GM12878 (cell line): ENCODE results near the gene BAHD1. TPM values are rescaled to one million over a fixed set of nuclear protein-coding genes. Genes with fewer than 3 reads are reported as not detected.

ENCODE experiments used
- ATAC-seq: fragments of 200-7000 bp; cut with Tn5 transposase; 3 replicates; pipeline ENCODE4 v1.9.1; 2020; ENCODE audit warnings: mild to moderate bottlenecking, moderate library complexity
- BruUV-seq: library from RNA; stranded (reverse); fragments of 400-500 nt; replicated peaks from 2 replicates; lab custom pipeline; 2021; lab: Mats Ljungman, UMichigan
- CTCF ChIA-PET: fragments of 300-600 bp; sonication (Branson Sonifier 250); formaldehyde crosslinking; extraction: SDS; loops from one replicate; lab custom pipeline; 2021; ENCODE audit warnings: inconsistent platforms; lab: Yijun Ruan, JAX
- POLR2A ChIA-PET: fragments of 350-600 bp; formaldehyde crosslinking; extraction: SDS; loops from one replicate; lab custom pipeline; 2021; ENCODE audit warnings: inconsistent platforms; lab: Charles Lee
- RAD21 ChIA-PET: fragments of 300-600 bp; sonication (Branson Sonifier 250); formaldehyde crosslinking; loops from one replicate; lab custom pipeline; 2023; ENCODE audit warnings: antibody characterized with exemption; ENCODE audit not compliant: unreplicated experiment; lab: Charles Lee
- SMC1A ChIA-PET: fragments of 300-600 bp; sonication (Branson Sonifier 250); formaldehyde crosslinking; loops from one replicate; lab custom pipeline; 2023; ENCODE audit not compliant: unreplicated experiment, uncharacterized antibody; lab: Charles Lee
- DNase-seq: peaks from one replicate; pipeline ENCODE4 v3.0.0-alpha.2; 2011; ENCODE audit warnings: low read depth, low spot score
- FAIRE-seq: peaks from 3 replicates; lab custom pipeline; 2011; peaks lifted over from hg19 to GRCh38; lab: Jason Lieb, UNC
- H2AFZ ChIP-seq: 2 replicates; pipeline ENCODE4 v1.6.0; 2011; ENCODE audit warnings: low read depth, low read length, control low read depth; ENCODE audit not compliant: control insufficient read depth
- H3K27ac ChIP-seq: 2 replicates; pipeline ENCODE4 v1.5.1; 2011; ENCODE audit warnings: control low read depth; ENCODE audit not compliant: control insufficient read depth, insufficient read depth
- H3K27me3 ChIP-seq, 2 experiments: replicated peaks in 1 of 2; 2 replicates each; pipeline versions ENCODE4 v1.6.0 to v1.6.1; 2011; ENCODE audit warnings: low read length in 1 of 2; ENCODE audit not compliant: control insufficient read depth in 2 of 2, insufficient read depth in 2 of 2
- H3K36me3 ChIP-seq, 2 experiments: 2 replicates each; pipeline ENCODE4 v1.5.1; 2011; ENCODE audit warnings: low read length in 1 of 2; ENCODE audit not compliant: control insufficient read depth in 2 of 2, insufficient read depth in 2 of 2
- H3K4me1 ChIP-seq: 2 replicates; pipeline ENCODE4 v1.6.1; 2011; ENCODE audit warnings: mild to moderate bottlenecking, low read length, moderate library complexity, mixed read lengths; ENCODE audit not compliant: control insufficient read depth, insufficient read depth
- H3K4me2 ChIP-seq: 2 replicates; pipeline ENCODE4 v1.6.0; 2011; ENCODE audit warnings: control low read depth; ENCODE audit not compliant: control insufficient read depth, insufficient read depth
- H3K4me3 ChIP-seq: fragments of 200-600 bp; sonication (generic); 2 replicates; pipeline ENCODE4 v1.5.1; 2016
- H3K79me2 ChIP-seq: 2 replicates; pipeline ENCODE4 v1.6.0; 2011; ENCODE audit warnings: low read length; ENCODE audit not compliant: control insufficient read depth, insufficient read depth
- H3K9ac ChIP-seq: 2 replicates; pipeline ENCODE4 v1.8.0; 2011; ENCODE audit warnings: low read length, control low read depth, mixed read lengths; ENCODE audit not compliant: control insufficient read depth, insufficient read depth
- H3K9me3 ChIP-seq: replicated peaks from 3 replicates; pipeline ENCODE4 v1.5.1; 2011; ENCODE audit warnings: mild to moderate bottlenecking, low read length; ENCODE audit not compliant: control insufficient read depth, insufficient read depth
- H4K20me1 ChIP-seq: 2 replicates; pipeline ENCODE4 v1.6.0; 2011; ENCODE audit not compliant: control insufficient read depth, insufficient read depth
- ATF7 ChIP-seq: fragments of 450-650 bp; IDR thresholded peaks from 2 replicates; pipeline ENCODE4 v1.6.1; 2016; ENCODE audit warnings: low read depth, mild to moderate bottlenecking
- CBX3 ChIP-seq: fragments of 200-600 bp; sonication (generic); IDR thresholded peaks from 2 replicates; pipeline ENCODE4 v1.6.1; 2016; ENCODE audit warnings: low read depth, borderline replicate concordance
- DPF2 ChIP-seq: fragments of 450-650 bp; IDR thresholded peaks from 2 replicates; pipeline ENCODE4 v1.6.1; 2017; ENCODE audit warnings: mild to moderate bottlenecking
- EED ChIP-seq: sonication (generic); IDR thresholded peaks from 2 replicates; pipeline ENCODE4 v1.6.1; 2016; ENCODE audit warnings: antibody characterized with exemption, low read depth
- NR2C2 ChIP-seq: IDR thresholded peaks from 2 replicates; pipeline ENCODE4 v1.6.1; 2011; ENCODE audit warnings: borderline replicate concordance, low read depth; ENCODE audit not compliant: control insufficient read depth, insufficient read length
- PML ChIP-seq: IDR thresholded peaks from 2 replicates; pipeline ENCODE4 v1.6.1; 2012; ENCODE audit warnings: low read length, inconsistent platforms
- REST ChIP-seq: IDR thresholded peaks from 2 replicates; pipeline ENCODE4 v1.6.1; 2012; ENCODE audit warnings: mild to moderate bottlenecking, low read depth, low read length
- SMAD1 ChIP-seq: fragments of 450-650 bp; IDR thresholded peaks from 2 replicates; pipeline ENCODE4 v1.6.1; 2018; ENCODE audit warnings: mild to moderate bottlenecking, low read depth; ENCODE audit not compliant: partially characterized antibody
- TARDBP ChIP-seq: IDR thresholded peaks from 2 replicates; pipeline ENCODE4 v1.6.1; 2016; ENCODE audit warnings: borderline replicate concordance
- WGBS: methylation state at CpG from one replicate; pipeline ENCODE4 v1.1.6; 2016; ENCODE audit warnings: low lambda C conversion rate; ENCODE audit not compliant: insufficient replicate concordance, insufficient coverage; ENCODE audit errors: missing lambda C conversion rate; 5-methylcytosine and 5-hydroxymethylcytosine counted together
- in situ Hi-C: fragments of 300-500 bp; cut with MboI; formaldehyde crosslinking; loops from 9 replicates; pipeline ENCODE4 v1.14.3; 2018; ENCODE audit warnings: mixed read lengths
- intact Hi-C: fragments of 100-400 bp; cut with micrococcal nuclease; formaldehyde crosslinking; loops from one replicate; pipeline ENCODE4 v1.14.2; 2022; ENCODE audit not compliant: unreplicated experiment
- polyA plus RNA-seq, 11 experiments: library from polyadenylated mRNA; depleted of rRNA in 4 of 11; unstranded in 6 of 11; stranded (reverse) in 5 of 11; fragments of >200 nt; fragmentation: Nextera tagmentation in 4 of 11; fragmentation: Illumina TruSeq in 1 of 11; extraction: Ambion mirVana in 4 of 11; extraction: Trizol in 1 of 11; gene quantifications; 1 replicate in 1 of 11; 2 replicates in 10 of 11; pipeline versions ENCODE4 v1.2.1 to v1.2.3, GENCODE V29; 2011 to 2016; ENCODE audit warnings: inconsistent platforms in 2 of 11, missing spikeins in 2 of 11, low read depth in 1 of 11
- total RNA-seq, 4 experiments: library from RNA; depleted of rRNA in 3 of 4; stranded (reverse); fragments of >200 nt in 3 of 4; fragmentation: Illumina TruSeq in 1 of 4; extraction: Trizol in 1 of 4; gene quantifications; 2 replicates each; pipeline versions ENCODE4 v1.2.1 to v1.2.3, GENCODE V29; 2013 to 2021

The BAHD1 gene
- total and polyA plus RNA-seq, 10 of the 15 experiments (the other 5 are each of a cell fraction or from before 2014, with no cell fraction given): 0.21 to 21.8 (median 5.8) TPM

DNA sequence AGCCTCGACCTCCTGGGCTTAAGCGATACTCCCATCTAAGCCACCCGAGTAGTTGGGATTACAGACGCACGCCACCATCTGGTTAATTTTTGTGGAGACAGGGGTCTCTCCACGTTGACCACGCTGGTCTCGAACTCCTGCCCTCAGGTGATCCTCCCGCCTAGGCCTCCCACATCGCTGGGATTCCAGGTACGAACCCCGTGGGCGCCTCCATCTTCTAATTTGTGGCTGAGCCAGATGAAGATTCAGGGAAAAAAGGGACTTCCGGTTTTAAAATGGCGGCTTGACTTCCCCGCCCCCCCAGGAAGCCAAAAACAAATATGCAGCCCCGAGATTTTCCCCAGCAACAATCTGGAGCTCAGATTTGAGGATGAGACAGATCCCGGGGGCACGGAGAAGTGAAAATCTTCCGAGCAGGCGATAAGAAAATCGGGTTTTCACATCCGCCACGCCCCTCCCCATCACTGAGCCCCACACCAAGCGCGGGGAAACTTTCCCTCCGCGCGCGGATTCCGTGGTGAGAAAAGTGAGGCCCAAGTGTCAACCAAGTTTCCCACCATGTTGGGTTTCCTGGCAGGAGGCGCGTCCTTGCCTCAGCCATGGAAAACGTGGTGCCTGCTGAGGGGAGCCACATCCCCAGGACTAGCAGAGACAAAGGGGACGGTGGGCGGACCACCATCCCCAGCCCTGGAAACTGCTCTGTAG lies 45.5 kb downstream of the BAHD1 start (continued):
- no peak for TF ChIP-seq REST

DNA sequence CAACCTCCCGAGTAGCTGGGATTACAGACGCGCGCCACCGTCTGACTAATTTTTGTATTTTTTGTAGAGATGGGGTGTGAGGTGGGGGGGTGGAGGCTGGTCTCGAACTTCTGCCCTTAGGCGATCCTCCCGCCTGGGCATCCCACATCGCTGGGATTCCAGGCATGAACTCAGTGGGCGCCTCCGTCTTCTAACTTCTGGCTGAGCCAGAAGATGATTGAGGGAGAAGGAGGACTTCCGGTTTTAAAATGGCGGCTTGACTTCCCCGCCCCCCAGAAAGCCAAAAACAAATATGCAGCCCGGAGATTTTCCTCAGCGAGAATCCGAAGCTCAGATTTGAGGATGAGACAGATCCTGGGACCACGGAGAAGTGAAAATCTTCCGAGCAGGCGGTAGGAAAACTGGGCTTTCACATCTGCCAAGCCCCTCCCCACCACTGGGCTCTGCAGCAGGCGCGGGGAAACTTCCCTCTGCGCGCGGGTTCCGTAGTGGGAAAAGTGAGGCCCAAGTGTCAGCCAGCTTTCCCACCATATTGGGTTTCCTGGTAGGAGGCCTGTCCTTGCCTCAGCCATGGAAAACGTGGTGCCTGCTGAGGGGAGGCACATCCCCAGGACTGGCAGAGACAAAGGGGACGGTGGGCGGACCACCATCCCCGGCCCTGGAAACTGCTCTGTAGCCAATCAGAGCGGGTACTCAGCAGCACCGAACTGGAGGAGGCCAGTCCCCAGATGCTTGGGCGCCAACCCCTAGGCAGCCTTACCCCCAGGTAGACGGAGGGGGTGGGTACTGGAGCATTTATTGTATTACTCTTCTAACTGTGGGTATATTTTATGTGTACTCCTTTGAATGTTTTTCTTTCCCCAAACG lies 47.3 kb downstream of the BAHD1 start:
- no peaks in the 10 kb centered on the region for H3K9me3 ChIP-seq
- DNase-seq: no peak
- no peaks in the 10 kb centered on the region for H3K36me3 ChIP-seq
- H3K27ac ChIP-seq: no peak overlapping the region
- H3K4me2 ChIP-seq: no peak overlapping the region
- no peak for FAIRE-seq
- no peak overlapping the region for H3K9ac ChIP-seq
- H4K20me1 ChIP-seq: no peaks in the 10 kb centered on the region
- no TSS peak for BruUV-seq
- H3K27me3 ChIP-seq: no peaks in the 10 kb centered on the region
- no peak overlapping the region for H3K4me3 ChIP-seq
- no peak for TF ChIP-seq NR2C2
- no peak for TF ChIP-seq PML
- no peak for TF ChIP-seq EED
- TF ChIP-seq CBX3: no peak
- no peak for TF ChIP-seq DPF2
- TF ChIP-seq TARDBP: no peak
- no peak for TF ChIP-seq ATF7
- no peak for TF ChIP-seq SMAD1
- no peak for TF ChIP-seq REST
- ChIA-PET CTCF (no interaction called here), RAD21 (no interaction called here), POLR2A (interaction anchor here (0.6 kb wide), 1 partner anchor 84 kb away, joined by 4 read pairs; no protein-coding TSS in a partner anchor), SMC1A (no interaction called here)
- 90% methylated on average over 35 of the region's 35 CpGs for WGBS
- ATAC-seq: no peak
- H3K4me1 ChIP-seq: no peaks in the 10 kb centered on the region
- in situ Hi-C loops (no loop called here), intact Hi-C loops (no loop called here)
- H2AFZ ChIP-seq: no peak overlapping the region
- no peaks in the 10 kb centered on the region for H3K79me2 ChIP-seq
